Body of pancreas (tissue), 4 donors: Measurements from ENCODE around the gene ATF7.

Experiments used
- POLR2A ChIP-seq, 3 donors: fragments of 450-650 bp; IDR thresholded peaks; one replicate each; pipeline ENCODE4 v1.6.1; 2016; ENCODE audit warnings: antibody characterized with exemption in 3 of 3, mild to moderate bottlenecking in 2 of 3
- TF ChIP-seq, protein P1 (sequence below), 7 experiments: fragments of 450-650 bp in 4 of 7; fragments of 200-600 bp in 3 of 7; sonication (generic) in 3 of 7; IDR thresholded peaks; one replicate each; pipeline ENCODE4 v1.5.1; 2016 to 2019; ENCODE audit warnings: antibody characterized with exemption in 7 of 7

- TF ChIP-seq, protein P1, sequence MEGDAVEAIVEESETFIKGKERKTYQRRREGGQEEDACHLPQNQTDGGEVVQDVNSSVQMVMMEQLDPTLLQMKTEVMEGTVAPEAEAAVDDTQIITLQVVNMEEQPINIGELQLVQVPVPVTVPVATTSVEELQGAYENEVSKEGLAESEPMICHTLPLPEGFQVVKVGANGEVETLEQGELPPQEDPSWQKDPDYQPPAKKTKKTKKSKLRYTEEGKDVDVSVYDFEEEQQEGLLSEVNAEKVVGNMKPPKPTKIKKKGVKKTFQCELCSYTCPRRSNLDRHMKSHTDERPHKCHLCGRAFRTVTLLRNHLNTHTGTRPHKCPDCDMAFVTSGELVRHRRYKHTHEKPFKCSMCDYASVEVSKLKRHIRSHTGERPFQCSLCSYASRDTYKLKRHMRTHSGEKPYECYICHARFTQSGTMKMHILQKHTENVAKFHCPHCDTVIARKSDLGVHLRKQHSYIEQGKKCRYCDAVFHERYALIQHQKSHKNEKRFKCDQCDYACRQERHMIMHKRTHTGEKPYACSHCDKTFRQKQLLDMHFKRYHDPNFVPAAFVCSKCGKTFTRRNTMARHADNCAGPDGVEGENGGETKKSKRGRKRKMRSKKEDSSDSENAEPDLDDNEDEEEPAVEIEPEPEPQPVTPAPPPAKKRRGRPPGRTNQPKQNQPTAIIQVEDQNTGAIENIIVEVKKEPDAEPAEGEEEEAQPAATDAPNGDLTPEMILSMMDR (IDR thresholded peaks at IDR 0.05) = no peak
- no peak for TF ChIP-seq POLR2A (IDR thresholded peaks at IDR 0.05)
Observed at GRCh38 chr12:53532524-53533445, 93.4 kb downstream of the ATF7 start.
